Measurements from ENCODE around the gene KIF4A.

GRCh38 chrX:70359458-70359857 lies 69.6 kb downstream of the KIF4A start:
- TF ChIP-seq CTCF (IDR thresholded peaks at IDR 0.05) (no peak), ZFX (IDR thresholded peaks at IDR 0.05; ENCODE audit: borderline replicate concordance) (no peak)

All from 22Rv1 (cell line).